ENCODE measurements around the gene SLC29A1.

The SLC29A1 gene

GRCh38 chr6:44264154-44265006 is 41.0 kb downstream of the SLC29A1 start:
- Mint-ChIP-seq H3K36me3 (ENCODE audit: low read depth) (peaks cover 60% of the 10 kb centered on the region), H3K9me3 (no peaks in the 10 kb centered on the region)

GRCh38 chr6:44265007-44265721 is 41.8 kb downstream of the SLC29A1 start, which contains the start of gene NFKBIE:
TSS of gene NFKBIE (minus strand) at chr6:44265551. CDS start at chr6:44265346, 205 bp downstream.
- intact Hi-C loops (cut with micrococcal nuclease) = loop anchor here (5.0 kb wide), 1 partner anchor 187 kb away; no protein-coding TSS in a partner anchor
- peak within 1 kb of the TSS; percentile 97 for H3K4me3 Mint-ChIP-seq
- H3K27me3 Mint-ChIP-seq = peaks cover 24% of the 10 kb centered on the region
- H3K27ac Mint-ChIP-seq = peak within 1 kb of the TSS; percentile 90
- peaks cover 52% of the 10 kb centered on the region for H3K36me3 Mint-ChIP-seq (ENCODE audit: low read depth)
- no peaks in the 10 kb centered on the region for H3K9me3 Mint-ChIP-seq
- peaks cover 60% of the 10 kb centered on the region for H3K4me1 Mint-ChIP-seq (ENCODE audit: low read depth)

More at GRCh38 chr6:44264154-44265006, 41.0 kb downstream of the SLC29A1 start:
- Mint-ChIP-seq H3K27ac (peak overlapping the region; percentile 90), H3K27me3 (peaks cover 16% of the 10 kb centered on the region), H3K4me1 (ENCODE audit: low read depth) (peaks cover 58% of the 10 kb centered on the region), H3K4me3 (peak overlapping the region; percentile 97)
- intact Hi-C loops (cut with micrococcal nuclease) = loop anchor here (5.0 kb wide), 2 partner anchors 167 to 188 kb away; no protein-coding TSS in a partner anchor

GRCh38 chr6:44265722-44266233 is 42.4 kb downstream of the SLC29A1 start:
- intact Hi-C loops (cut with micrococcal nuclease) = loop anchor here (5.0 kb wide), 1 partner anchor 187 kb away; no protein-coding TSS in a partner anchor
- Mint-ChIP-seq H3K4me1 (ENCODE audit: low read depth) (peaks cover 55% of the 10 kb centered on the region), H3K27me3 (peaks cover 24% of the 10 kb centered on the region), H3K27ac (peak overlapping the region; percentile 90), H3K36me3 (ENCODE audit: low read depth) (peaks cover 46% of the 10 kb centered on the region), H3K9me3 (no peaks in the 10 kb centered on the region), H3K4me3 (peak overlapping the region; percentile 97)

- Mint-ChIP-seq H3K9me3 (no peaks in the 10 kb centered on the region), H3K4me3 (peak overlapping the region; percentile 15), H3K36me3 (ENCODE audit: low read depth) (peaks cover 40% of the 10 kb centered on the region), H3K27me3 (peaks cover 29% of the 10 kb centered on the region), H3K27ac (peak overlapping the region; percentile 90), H3K4me1 (ENCODE audit: low read depth) (peaks cover 49% of the 10 kb centered on the region)
- intact Hi-C loops (cut with micrococcal nuclease) = loop anchor here (5.0 kb wide), 1 partner anchor 186 kb away; no protein-coding TSS in a partner anchor
Measured at GRCh38 chr6:44266347-44266746, 43.0 kb downstream of the SLC29A1 start.

GRCh38 chr6:44267252-44267651 is 43.9 kb downstream of the SLC29A1 start:
- H3K4me1 Mint-ChIP-seq (ENCODE audit: low read depth) = peaks cover 40% of the 10 kb centered on the region
- intact Hi-C loops (cut with micrococcal nuclease) = loop anchor here (5.0 kb wide), 1 partner anchor 185 kb away; no protein-coding TSS in a partner anchor
- peaks cover 38% of the 10 kb centered on the region for H3K27me3 Mint-ChIP-seq
- peak overlapping the region; percentile 90 for H3K27ac Mint-ChIP-seq
- H3K9me3 Mint-ChIP-seq = no peaks in the 10 kb centered on the region
- peaks cover 31% of the 10 kb centered on the region for H3K36me3 Mint-ChIP-seq (ENCODE audit: low read depth)
- no peak overlapping the region for H3K4me3 Mint-ChIP-seq

GRCh38 chr6:44268095-44268628 is 44.8 kb downstream of the SLC29A1 start:
- intact Hi-C loops (cut with micrococcal nuclease) = loop anchor here (1.0 to 5.0 kb wide), 3 partner anchors 36 to 184 kb away; no protein-coding TSS in a partner anchor
- no peak overlapping the region for H3K27ac Mint-ChIP-seq
- no peaks in the 10 kb centered on the region for H3K9me3 Mint-ChIP-seq
- H3K36me3 Mint-ChIP-seq (ENCODE audit: low read depth) = peaks cover 22% of the 10 kb centered on the region
- H3K4me3 Mint-ChIP-seq = no peak overlapping the region
- H3K4me1 Mint-ChIP-seq (ENCODE audit: low read depth) = peaks cover 31% of the 10 kb centered on the region
- peaks cover 47% of the 10 kb centered on the region for H3K27me3 Mint-ChIP-seq

GRCh38 chr6:44269178-44269920 is 46.0 kb downstream of the SLC29A1 start:
- H3K27me3 Mint-ChIP-seq = peaks cover 54% of the 10 kb centered on the region
- H3K27ac Mint-ChIP-seq = no peak overlapping the region
- H3K9me3 Mint-ChIP-seq = no peaks in the 10 kb centered on the region
- peaks cover 10% of the 10 kb centered on the region for H3K36me3 Mint-ChIP-seq (ENCODE audit: low read depth)
- no peak overlapping the region for H3K4me3 Mint-ChIP-seq
- intact Hi-C loops (cut with micrococcal nuclease) = loop anchor here (5.0 kb wide), 1 partner anchor 183 kb away; no protein-coding TSS in a partner anchor
- H3K4me1 Mint-ChIP-seq (ENCODE audit: low read depth) = peaks cover 26% of the 10 kb centered on the region

- H3K4me1 Mint-ChIP-seq (ENCODE audit: low read depth) = peaks cover 26% of the 10 kb centered on the region
- H3K9me3 Mint-ChIP-seq = no peaks in the 10 kb centered on the region
- peaks cover 3% of the 10 kb centered on the region for H3K36me3 Mint-ChIP-seq (ENCODE audit: low read depth)
- H3K27me3 Mint-ChIP-seq = peaks cover 60% of the 10 kb centered on the region
- H3K4me3 Mint-ChIP-seq = peak within 1 kb of the TSS; percentile 56
- H3K27ac Mint-ChIP-seq = no peak within 1 kb of the TSS
- intact Hi-C loops (cut with micrococcal nuclease) = loop anchor here (5.0 kb wide), 1 partner anchor 182 kb away; no protein-coding TSS in a partner anchor
Measured at GRCh38 chr6:44269921-44270525, 46.6 kb downstream of the SLC29A1 start, which contains the start of gene TMEM151B. TSS of gene TMEM151B (plus strand) at chr6:44270450. CDS start at chr6:44270743, 293 bp downstream.

- H3K4me1 Mint-ChIP-seq (ENCODE audit: low read depth) = peaks cover 26% of the 10 kb centered on the region
- intact Hi-C loops (cut with micrococcal nuclease) = no loop called here
- H3K36me3 Mint-ChIP-seq (ENCODE audit: low read depth) = no peaks in the 10 kb centered on the region
- no peaks in the 10 kb centered on the region for H3K9me3 Mint-ChIP-seq
- H3K27ac Mint-ChIP-seq = no peak overlapping the region
- peak overlapping the region; percentile 35 for H3K4me3 Mint-ChIP-seq
- H3K27me3 Mint-ChIP-seq = peaks cover 68% of the 10 kb centered on the region
Measured at GRCh38 chr6:44270526-44271405, 47.4 kb downstream of the SLC29A1 start.

- peaks cover 71% of the 10 kb centered on the region for H3K27me3 Mint-ChIP-seq
- H3K36me3 Mint-ChIP-seq (ENCODE audit: low read depth) = no peaks in the 10 kb centered on the region
- H3K4me1 Mint-ChIP-seq (ENCODE audit: low read depth) = peaks cover 21% of the 10 kb centered on the region
- intact Hi-C loops (cut with micrococcal nuclease) = no loop called here
- no peaks in the 10 kb centered on the region for H3K9me3 Mint-ChIP-seq
- no peak overlapping the region for H3K4me3 Mint-ChIP-seq
- no peak overlapping the region for H3K27ac Mint-ChIP-seq
Measured at GRCh38 chr6:44271406-44271723, 48.0 kb downstream of the SLC29A1 start.

GRCh38 chr6:44271914-44272313 is 48.5 kb downstream of the SLC29A1 start:
- intact Hi-C loops (cut with micrococcal nuclease) = no loop called here
- Mint-ChIP-seq H3K9me3 (no peaks in the 10 kb centered on the region), H3K4me1 (ENCODE audit: low read depth) (peaks cover 15% of the 10 kb centered on the region), H3K36me3 (ENCODE audit: low read depth) (no peaks in the 10 kb centered on the region), H3K27me3 (peaks cover 75% of the 10 kb centered on the region), H3K27ac (no peak overlapping the region), H3K4me3 (no peak overlapping the region)

- Mint-ChIP-seq H3K27me3 (peaks cover 79% of the 10 kb centered on the region), H3K4me1 (ENCODE audit: low read depth) (peaks cover 11% of the 10 kb centered on the region), H3K36me3 (ENCODE audit: low read depth) (no peaks in the 10 kb centered on the region), H3K27ac (no peak overlapping the region), H3K9me3 (no peaks in the 10 kb centered on the region), H3K4me3 (no peak overlapping the region)
- intact Hi-C loops (cut with micrococcal nuclease) = no loop called here
Measured at GRCh38 chr6:44272529-44272928, 49.1 kb downstream of the SLC29A1 start.
